ENCODE measurements around the gene TNS2. TPM values are rescaled to one million over a fixed set of nuclear protein-coding genes. Genes with fewer than 3 reads are reported as not detected.

Gene TNS2
- total and polyA plus RNA-seq, 2 experiments from 2014 or later, result 1.8 to 6.9 TPM

DNA sequence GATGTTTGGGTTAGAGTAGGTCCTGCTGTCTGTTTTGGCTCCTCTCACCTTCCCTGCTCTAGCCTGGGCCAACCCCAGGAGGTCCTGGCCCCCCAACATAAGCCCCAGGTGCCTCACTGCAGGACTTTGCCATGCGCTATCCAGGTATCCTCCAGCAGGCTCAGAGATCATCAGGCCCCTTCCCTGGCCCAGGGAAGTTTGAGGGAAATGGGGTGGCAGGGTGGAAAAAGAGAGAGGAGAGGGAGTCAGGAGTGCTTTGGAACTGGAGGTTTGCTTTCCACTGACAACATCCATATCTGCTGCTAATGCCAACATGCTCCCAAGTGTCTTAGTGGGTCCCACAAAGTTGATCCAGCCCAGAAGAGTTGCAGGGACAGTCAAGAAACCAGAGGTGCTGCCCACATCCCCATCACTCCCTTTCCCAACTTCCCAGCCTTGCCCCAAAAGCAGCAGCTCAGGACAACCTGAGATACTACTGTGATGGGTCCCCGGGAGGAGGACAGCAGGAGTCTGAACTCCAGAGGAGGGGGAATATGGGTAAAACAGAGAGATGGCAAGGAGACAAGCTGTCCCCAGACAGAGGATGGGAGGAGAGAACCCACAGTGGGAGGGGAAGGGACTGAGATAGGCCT is 677 bp downstream of the TNS2 start:
- peaks cover 8% of the 10 kb centered on the region for H3K27me3 ChIP-seq (ENCODE audit: insufficient read depth)
- 0 out of 2 replicates have a peak overlapping the region, but pooled peaks have one; percentile 88 for H3K27ac ChIP-seq (ENCODE audit: low read depth)
- Mint-ChIP-seq H3K4me3 (peak overlapping the region; percentile 66), H3K4me1 (peaks cover 52% of the 10 kb centered on the region), H3K36me3 (ENCODE audit: low read depth) (peaks cover 18% of the 10 kb centered on the region), H3K27me3 (ENCODE audit: insufficient read depth, low read depth, poor library complexity) (peaks cover 39% of the 10 kb centered on the region), H3K9me3 (no peaks in the 10 kb centered on the region; the same call in 2 of the 3 replicates), H3K27ac (no peak overlapping the region)
- H3K4me3 ChIP-seq, result peak overlapping the region; percentile 64
- peaks cover 16% of the 10 kb centered on the region; the same call in 1 of the 2 replicates for H3K79me2 ChIP-seq (replicated peaks; ENCODE audit: insufficient read depth)
- peaks cover 62% of the 10 kb centered on the region for H3K4me1 ChIP-seq (ENCODE audit: insufficient read depth)
- TF ChIP-seq, protein P1, sequence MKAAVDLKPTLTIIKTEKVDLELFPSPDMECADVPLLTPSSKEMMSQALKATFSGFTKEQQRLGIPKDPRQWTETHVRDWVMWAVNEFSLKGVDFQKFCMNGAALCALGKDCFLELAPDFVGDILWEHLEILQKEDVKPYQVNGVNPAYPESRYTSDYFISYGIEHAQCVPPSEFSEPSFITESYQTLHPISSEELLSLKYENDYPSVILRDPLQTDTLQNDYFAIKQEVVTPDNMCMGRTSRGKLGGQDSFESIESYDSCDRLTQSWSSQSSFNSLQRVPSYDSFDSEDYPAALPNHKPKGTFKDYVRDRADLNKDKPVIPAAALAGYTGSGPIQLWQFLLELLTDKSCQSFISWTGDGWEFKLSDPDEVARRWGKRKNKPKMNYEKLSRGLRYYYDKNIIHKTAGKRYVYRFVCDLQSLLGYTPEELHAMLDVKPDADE (IDR thresholded peaks at IDR 0.05), result no peak
- TF ChIP-seq, protein P2, sequence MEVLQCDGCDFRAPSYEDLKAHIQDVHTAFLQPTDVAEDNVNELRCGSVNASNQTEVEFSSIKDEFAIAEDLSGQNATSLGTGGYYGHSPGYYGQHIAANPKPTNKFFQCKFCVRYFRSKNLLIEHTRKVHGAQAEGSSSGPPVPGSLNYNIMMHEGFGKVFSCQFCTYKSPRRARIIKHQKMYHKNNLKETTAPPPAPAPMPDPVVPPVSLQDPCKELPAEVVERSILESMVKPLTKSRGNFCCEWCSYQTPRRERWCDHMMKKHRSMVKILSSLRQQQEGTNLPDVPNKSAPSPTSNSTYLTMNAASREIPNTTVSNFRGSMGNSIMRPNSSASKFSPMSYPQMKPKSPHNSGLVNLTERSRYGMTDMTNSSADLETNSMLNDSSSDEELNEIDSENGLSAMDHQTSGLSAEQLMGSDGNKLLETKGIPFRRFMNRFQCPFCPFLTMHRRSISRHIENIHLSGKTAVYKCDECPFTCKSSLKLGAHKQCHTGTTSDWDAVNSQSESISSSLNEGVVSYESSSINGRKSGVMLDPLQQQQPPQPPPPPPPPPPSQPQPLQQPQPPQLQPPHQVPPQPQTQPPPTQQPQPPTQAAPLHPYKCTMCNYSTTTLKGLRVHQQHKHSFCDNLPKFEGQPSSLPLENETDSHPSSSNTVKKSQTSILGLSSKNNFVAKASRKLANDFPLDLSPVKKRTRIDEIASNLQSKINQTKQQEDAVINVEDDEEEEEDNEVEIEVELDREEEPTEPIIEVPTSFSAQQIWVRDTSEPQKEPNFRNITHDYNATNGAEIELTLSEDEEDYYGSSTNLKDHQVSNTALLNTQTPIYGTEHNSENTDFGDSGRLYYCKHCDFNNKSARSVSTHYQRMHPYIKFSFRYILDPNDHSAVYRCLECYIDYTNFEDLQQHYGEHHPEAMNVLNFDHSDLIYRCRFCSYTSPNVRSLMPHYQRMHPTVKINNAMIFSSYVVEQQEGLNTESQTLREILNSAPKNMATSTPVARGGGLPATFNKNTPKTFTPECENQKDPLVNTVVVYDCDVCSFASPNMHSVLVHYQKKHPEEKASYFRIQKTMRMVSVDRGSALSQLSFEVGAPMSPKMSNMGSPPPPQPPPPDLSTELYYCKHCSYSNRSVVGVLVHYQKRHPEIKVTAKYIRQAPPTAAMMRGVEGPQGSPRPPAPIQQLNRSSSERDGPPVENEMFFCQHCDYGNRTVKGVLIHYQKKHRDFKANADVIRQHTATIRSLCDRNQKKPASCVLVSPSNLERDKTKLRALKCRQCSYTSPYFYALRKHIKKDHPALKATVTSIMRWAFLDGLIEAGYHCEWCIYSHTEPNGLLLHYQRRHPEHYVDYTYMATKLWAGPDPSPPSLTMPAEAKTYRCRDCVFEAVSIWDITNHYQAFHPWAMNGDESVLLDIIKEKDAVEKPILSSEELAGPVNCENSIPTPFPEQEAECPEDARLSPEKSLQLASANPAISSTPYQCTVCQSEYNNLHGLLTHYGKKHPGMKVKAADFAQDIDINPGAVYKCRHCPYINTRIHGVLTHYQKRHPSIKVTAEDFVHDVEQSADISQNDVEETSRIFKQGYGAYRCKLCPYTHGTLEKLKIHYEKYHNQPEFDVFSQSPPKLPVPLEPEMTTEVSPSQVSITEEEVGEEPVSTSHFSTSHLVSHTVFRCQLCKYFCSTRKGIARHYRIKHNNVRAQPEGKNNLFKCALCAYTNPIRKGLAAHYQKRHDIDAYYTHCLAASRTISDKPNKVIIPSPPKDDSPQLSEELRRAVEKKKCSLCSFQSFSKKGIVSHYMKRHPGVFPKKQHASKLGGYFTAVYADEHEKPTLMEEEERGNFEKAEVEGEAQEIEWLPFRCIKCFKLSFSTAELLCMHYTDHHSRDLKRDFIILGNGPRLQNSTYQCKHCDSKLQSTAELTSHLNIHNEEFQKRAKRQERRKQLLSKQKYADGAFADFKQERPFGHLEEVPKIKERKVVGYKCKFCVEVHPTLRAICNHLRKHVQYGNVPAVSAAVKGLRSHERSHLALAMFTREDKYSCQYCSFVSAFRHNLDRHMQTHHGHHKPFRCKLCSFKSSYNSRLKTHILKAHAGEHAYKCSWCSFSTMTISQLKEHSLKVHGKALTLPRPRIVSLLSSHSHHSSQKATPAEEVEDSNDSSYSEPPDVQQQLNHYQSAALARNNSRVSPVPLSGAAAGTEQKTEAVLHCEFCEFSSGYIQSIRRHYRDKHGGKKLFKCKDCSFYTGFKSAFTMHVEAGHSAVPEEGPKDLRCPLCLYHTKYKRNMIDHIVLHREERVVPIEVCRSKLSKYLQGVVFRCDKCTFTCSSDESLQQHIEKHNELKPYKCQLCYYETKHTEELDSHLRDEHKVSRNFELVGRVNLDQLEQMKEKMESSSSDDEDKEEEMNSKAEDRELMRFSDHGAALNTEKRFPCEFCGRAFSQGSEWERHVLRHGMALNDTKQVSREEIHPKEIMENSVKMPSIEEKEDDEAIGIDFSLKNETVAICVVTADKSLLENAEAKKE (CRISPR knock-in tag; IDR thresholded peaks at IDR 0.05), result no peak
- TF ChIP-seq, protein P3, sequence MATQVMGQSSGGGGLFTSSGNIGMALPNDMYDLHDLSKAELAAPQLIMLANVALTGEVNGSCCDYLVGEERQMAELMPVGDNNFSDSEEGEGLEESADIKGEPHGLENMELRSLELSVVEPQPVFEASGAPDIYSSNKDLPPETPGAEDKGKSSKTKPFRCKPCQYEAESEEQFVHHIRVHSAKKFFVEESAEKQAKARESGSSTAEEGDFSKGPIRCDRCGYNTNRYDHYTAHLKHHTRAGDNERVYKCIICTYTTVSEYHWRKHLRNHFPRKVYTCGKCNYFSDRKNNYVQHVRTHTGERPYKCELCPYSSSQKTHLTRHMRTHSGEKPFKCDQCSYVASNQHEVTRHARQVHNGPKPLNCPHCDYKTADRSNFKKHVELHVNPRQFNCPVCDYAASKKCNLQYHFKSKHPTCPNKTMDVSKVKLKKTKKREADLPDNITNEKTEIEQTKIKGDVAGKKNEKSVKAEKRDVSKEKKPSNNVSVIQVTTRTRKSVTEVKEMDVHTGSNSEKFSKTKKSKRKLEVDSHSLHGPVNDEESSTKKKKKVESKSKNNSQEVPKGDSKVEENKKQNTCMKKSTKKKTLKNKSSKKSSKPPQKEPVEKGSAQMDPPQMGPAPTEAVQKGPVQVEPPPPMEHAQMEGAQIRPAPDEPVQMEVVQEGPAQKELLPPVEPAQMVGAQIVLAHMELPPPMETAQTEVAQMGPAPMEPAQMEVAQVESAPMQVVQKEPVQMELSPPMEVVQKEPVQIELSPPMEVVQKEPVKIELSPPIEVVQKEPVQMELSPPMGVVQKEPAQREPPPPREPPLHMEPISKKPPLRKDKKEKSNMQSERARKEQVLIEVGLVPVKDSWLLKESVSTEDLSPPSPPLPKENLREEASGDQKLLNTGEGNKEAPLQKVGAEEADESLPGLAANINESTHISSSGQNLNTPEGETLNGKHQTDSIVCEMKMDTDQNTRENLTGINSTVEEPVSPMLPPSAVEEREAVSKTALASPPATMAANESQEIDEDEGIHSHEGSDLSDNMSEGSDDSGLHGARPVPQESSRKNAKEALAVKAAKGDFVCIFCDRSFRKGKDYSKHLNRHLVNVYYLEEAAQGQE (IDR thresholded peaks at IDR 0.05; ENCODE audit: unreplicated experiment), result no peak
- no peak for TF ChIP-seq EZH2 (IDR thresholded peaks at IDR 0.05; ENCODE audit: low read depth, unreplicated experiment)
- no peak for TF ChIP-seq ZNF114 (CRISPR knock-in tag; IDR thresholded peaks at IDR 0.05)
- TF ChIP-seq, protein P4, sequence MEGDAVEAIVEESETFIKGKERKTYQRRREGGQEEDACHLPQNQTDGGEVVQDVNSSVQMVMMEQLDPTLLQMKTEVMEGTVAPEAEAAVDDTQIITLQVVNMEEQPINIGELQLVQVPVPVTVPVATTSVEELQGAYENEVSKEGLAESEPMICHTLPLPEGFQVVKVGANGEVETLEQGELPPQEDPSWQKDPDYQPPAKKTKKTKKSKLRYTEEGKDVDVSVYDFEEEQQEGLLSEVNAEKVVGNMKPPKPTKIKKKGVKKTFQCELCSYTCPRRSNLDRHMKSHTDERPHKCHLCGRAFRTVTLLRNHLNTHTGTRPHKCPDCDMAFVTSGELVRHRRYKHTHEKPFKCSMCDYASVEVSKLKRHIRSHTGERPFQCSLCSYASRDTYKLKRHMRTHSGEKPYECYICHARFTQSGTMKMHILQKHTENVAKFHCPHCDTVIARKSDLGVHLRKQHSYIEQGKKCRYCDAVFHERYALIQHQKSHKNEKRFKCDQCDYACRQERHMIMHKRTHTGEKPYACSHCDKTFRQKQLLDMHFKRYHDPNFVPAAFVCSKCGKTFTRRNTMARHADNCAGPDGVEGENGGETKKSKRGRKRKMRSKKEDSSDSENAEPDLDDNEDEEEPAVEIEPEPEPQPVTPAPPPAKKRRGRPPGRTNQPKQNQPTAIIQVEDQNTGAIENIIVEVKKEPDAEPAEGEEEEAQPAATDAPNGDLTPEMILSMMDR (conservative IDR thresholded peaks at IDR 0.05; ENCODE audit: low read depth in 2 of 2), result no peak
- no peak for TF ChIP-seq CREB1 (CRISPR knock-in tag; IDR thresholded peaks at IDR 0.05; ENCODE audit: low read depth)
- no peak for TF ChIP-seq POLR2AphosphoS5 (IDR thresholded peaks at IDR 0.05; ENCODE audit: low read depth)
- TF ChIP-seq NANOG (IDR thresholded peaks at IDR 0.05; ENCODE audit: borderline replicate concordance), result no peak
- no peak for TF ChIP-seq STAT1 (IDR thresholded peaks at IDR 0.05; ENCODE audit: unreplicated experiment)
- TF ChIP-seq JUNB (IDR thresholded peaks at IDR 0.05; ENCODE audit: unreplicated experiment), result no peak
- no peak for TF ChIP-seq ZNF331 (CRISPR knock-in tag; IDR thresholded peaks at IDR 0.05; ENCODE audit: low read depth)
- TF ChIP-seq EZH2phosphoT487 (IDR thresholded peaks at IDR 0.05; ENCODE audit: unreplicated experiment), result no peak
- H3F3A ChIP-seq (replicated peaks; ENCODE audit: low read depth), result peaks cover 44% of the 10 kb centered on the region
- no peaks in the 10 kb centered on the region for H3K9me2 ChIP-seq (ENCODE audit: insufficient read depth)
- ATAC-seq, result no peak
- DNase-seq (ENCODE audit: low spot score), result no peak
- H3K4me2 ChIP-seq, result peak overlapping the region; percentile 89
- H3K36me3 ChIP-seq (ENCODE audit: insufficient read depth), result no peaks in the 10 kb centered on the region
- peaks cover 16% of the 10 kb centered on the region for H4K20me1 ChIP-seq (replicated peaks; ENCODE audit: insufficient read depth)
- H2AFZ ChIP-seq, result no peak overlapping the region

Data from GM23338 (cell line).